Heart left ventricle (tissue), 16 donors: ENCODE measurements around the gene LLGL2. TPM values are rescaled to one million over a fixed set of nuclear protein-coding genes. Genes with fewer than 3 reads are reported as not detected.

Source experiments
- ATAC-seq, 4 donors: fragments of 200-7000 bp; cut with Tn5 transposase; one replicate each; pipeline ENCODE4 v1.9.1; 2020 to 2022; ENCODE audit warnings: moderate library complexity in 4 of 4, mild to moderate bottlenecking in 3 of 4, moderate number of reproducible peaks in 1 of 4
- DNase-seq, 5 donors: peaks; one replicate each; pipeline ENCODE4 v3.0.0-alpha.2; 2020
- H3K27ac ChIP-seq, 12 donors: fragments of 200-600 bp; sonication (generic) in 4 of 12; one replicate each; pipeline versions ENCODE4 v1.5.0 to v1.8.0; 2016 to 2022; ENCODE audit warnings: mild to moderate bottlenecking in 2 of 12
- H3K27me3 ChIP-seq, 9 donors: fragments of 200-600 bp; sonication (generic) in 2 of 9; one replicate each; pipeline versions ENCODE4 v1.5.1 to v1.8.0; 2016 to 2022; ENCODE audit warnings: mild to moderate bottlenecking in 3 of 9
- H3K36me3 ChIP-seq, 9 donors: fragments of 200-600 bp; sonication (generic) in 2 of 9; one replicate each; pipeline versions ENCODE4 v1.5.0 to v1.8.0; 2018 to 2022; ENCODE audit warnings: mild to moderate bottlenecking in 2 of 9
- H3K4me1 ChIP-seq, 12 donors: fragments of 200-600 bp; sonication (generic) in 4 of 12; one replicate each; pipeline versions ENCODE4 v1.5.0 to v1.8.0; 2016 to 2022; ENCODE audit warnings: mild to moderate bottlenecking in 3 of 12
- H3K4me3 ChIP-seq, 12 donors: fragments of 200-600 bp; sonication (generic) in 4 of 12; one replicate each; pipeline versions ENCODE4 v1.5.0 to v1.8.0; 2017 to 2022; ENCODE audit warnings: mild to moderate bottlenecking in 9 of 12, moderate library complexity in 4 of 12
- H3K9me3 ChIP-seq, 12 donors: fragments of 200-600 bp; sonication (generic) in 4 of 12; one replicate each; pipeline versions ENCODE4 v1.5.0 to v1.8.0; 2016 to 2022; ENCODE audit warnings: mild to moderate bottlenecking in 1 of 12
- CTCF ChIP-seq, 12 donors: fragments of 200-600 bp; sonication (generic) in 4 of 12; IDR thresholded peaks; one replicate each; pipeline versions ENCODE4 v1.5.0 to v1.8.0; 2018 to 2022; ENCODE audit warnings: antibody characterized with exemption in 12 of 12, mild to moderate bottlenecking in 5 of 12
- POLR2A ChIP-seq, 2 donors: fragments of 450-650 bp; IDR thresholded peaks; one replicate each; pipeline ENCODE4 v1.6.1; 2017; ENCODE audit warnings: antibody characterized with exemption in 2 of 2, mild to moderate bottlenecking in 2 of 2, moderate library complexity in 2 of 2
- WGBS, 4 donors: extraction: QIAGEN DNeasy Blood & Tissue Kit in 2 of 4; methylation state at CpG; one replicate each; pipeline versions ENCODE4 v1.1.5 to v1.1.7; 2013 to 2018; 5-methylcytosine and 5-hydroxymethylcytosine counted together
- intact Hi-C, 10 donors: fragments of 100-400 bp; cut with DNase I; formaldehyde crosslinking; loops; one replicate each; pipeline versions ENCODE4 v1.11.1 to v1.14.2; 2022
- polyA plus RNA-seq, 2 donors: library from polyadenylated mRNA; stranded (reverse); fragments of 200-250 nt; gene quantifications; one replicate each; pipeline ENCODE4 v1.2.3, GENCODE V29; 2013
- total RNA-seq, 9 donors: library from RNA; depleted of rRNA in 2 of 9; stranded (reverse); fragments of >200 nt in 2 of 9; fragmentation: NEBNext Ultra II Directional in 3 of 9; extraction: Animal tissue kit (Norgen Biotek cat#: 25700) in 3 of 9; gene quantifications; one replicate each; pipeline versions ENCODE4 v1.1.0 to v1.2.4, GENCODE V29; 2016 to 2023
- donor health status: ischemic (EF 13 %, LVEDD 7.1; RV severe dilation, severe dysfunction).
- donor health status: healthy with polysubstance abuse.
- donor health status: DM: no; HTN: yes; CAD: no.
- donor health status: DM: no; HTN: no; CAD: no.
- donor health status: ischemic (EF 25% LVEDD 6.9; RV normal size, moderate dysfunction).
- donor health status: ischemic (EF 25% LVEDD 5.7; RV mildly dilated, moderate dysfunction).
- donor health status: healthy.
- donor health status: DM: yes; HTN: yes; CAD: no.
- donor health status: ischemic (EF 35%, LVEDD 5.7; RV mildly dilated, moderate dysfunction).
- donor health status: nonischemic (EF 11% LVEDD 7.7; RV severe dilation, severe dysfunction).
- donor health status: DM: yes; HTN: yes; CAD: no.
- donor health status: PGD.
- donor health status: ischemic (EF 29% LVEDD 5.4; RV normal size, mild dysfunction).
- donor health status: nonischemic (EF 23%, LVEDD 6.1; RV moderate dilation, normal function).

LLGL2 gene
- total and polyA plus RNA-seq, 11 donors = 1.8 to 8.1 (median 3.6) TPM

- Histone ChIP-seq H3K9me3 (no peaks in the 10 kb centered on the region), H3K27ac (no peak overlapping the region), H3K4me1 (no peaks in the 10 kb centered on the region), H3K36me3 (peaks cover 0 to 88% (median 56%) of the 10 kb centered on the region in 9 donors), H3K27me3 (no peaks in the 10 kb centered on the region), H3K4me3 (no peak overlapping the region)
- WGBS, 4 donors = 90 to 95% (median 93%) methylated on average over 8 to 12 of the region's 12 CpGs
- ATAC-seq = no peak
- TF ChIP-seq CTCF (IDR thresholded peaks at IDR 0.05) (no peak), POLR2A (IDR thresholded peaks at IDR 0.05) (no peak)
- intact Hi-C loops = no loop called here
- peak in 1 of 5 donors; percentile 54 for DNase-seq
Observed at GRCh38 chr17:75614006-75614405, 88.5 kb downstream of the LLGL2 start.

GRCh38 chr17:75614556-75615270 is 89.2 kb downstream of the LLGL2 start:
- Histone ChIP-seq H3K36me3 (peaks cover 0 to 95% (median 63%) of the 10 kb centered on the region in 9 donors), H3K27me3 (no peaks in the 10 kb centered on the region), H3K4me3 (no peak overlapping the region), H3K4me1 (no peaks in the 10 kb centered on the region), H3K27ac (no peak overlapping the region), H3K9me3 (no peaks in the 10 kb centered on the region)
- WGBS, 4 donors = 92 to 94% (median 93%) methylated on average over 12 to 19 of the region's 19 CpGs
- TF ChIP-seq CTCF (IDR thresholded peaks at IDR 0.05) (no peak), POLR2A (IDR thresholded peaks at IDR 0.05) (no peak)
- intact Hi-C loops = no loop called here
- DNase-seq (peak in 1 of 5 donors; percentile 47), ATAC-seq (no peak)

GRCh38 chr17:75615301-75615700 is 89.8 kb downstream of the LLGL2 start:
- H3K9me3 ChIP-seq = no peaks in the 10 kb centered on the region
- intact Hi-C loops = no loop called here
- TF ChIP-seq CTCF (IDR thresholded peaks at IDR 0.05) (no peak), POLR2A (IDR thresholded peaks at IDR 0.05) (no peak)
- H3K27me3 ChIP-seq = no peaks in the 10 kb centered on the region
- 90 to 100% (median 95%) methylated on average over 8 to 11 of the region's 11 CpGs for WGBS, 4 donors
- H3K27ac ChIP-seq = no peak overlapping the region
- peaks cover 0 to 96% (median 69%) of the 10 kb centered on the region in 9 donors for H3K36me3 ChIP-seq
- ATAC-seq = no peak
- no peak overlapping the region for H3K4me3 ChIP-seq
- H3K4me1 ChIP-seq = no peaks in the 10 kb centered on the region
- DNase-seq = peak in 1 of 5 donors; percentile 46

GRCh38 chr17:75616521-75617122 is 91.1 kb downstream of the LLGL2 start:
- H3K9me3 ChIP-seq = no peaks in the 10 kb centered on the region
- no peaks in the 10 kb centered on the region for H3K4me1 ChIP-seq
- intact Hi-C loops = no loop called here
- peak in 1 of 5 donors; percentile 51 for DNase-seq
- peaks cover 0 to 98% (median 78%) of the 10 kb centered on the region in 9 donors for H3K36me3 ChIP-seq
- no peak for ATAC-seq
- no peak overlapping the region for H3K27ac ChIP-seq
- no peak for TF ChIP-seq CTCF (IDR thresholded peaks at IDR 0.05)
- TF ChIP-seq POLR2A (IDR thresholded peaks at IDR 0.05) = no peak
- H3K4me3 ChIP-seq = no peak overlapping the region
- H3K27me3 ChIP-seq = no peaks in the 10 kb centered on the region
- WGBS, 4 donors = 92 to 98% (median 92%) methylated on average over 19 to 24 of the region's 24 CpGs
